GM19455 (cell line): ENCODE results near the gene OR51E1.

Experiments
- ATAC-seq: cut with Tn5 transposase; IDR thresholded peaks from one replicate; pipeline ENCODE4 v1.9.1; 2021; ENCODE audit not compliant: unreplicated experiment

The OR51E1 gene

GRCh38 chr11:4704790-4705334 is 61.1 kb downstream of the OR51E1 start:
- no peak for ATAC-seq
